ENCODE data around the gene ITPRIPL2.

The ITPRIPL2 gene

DNA sequence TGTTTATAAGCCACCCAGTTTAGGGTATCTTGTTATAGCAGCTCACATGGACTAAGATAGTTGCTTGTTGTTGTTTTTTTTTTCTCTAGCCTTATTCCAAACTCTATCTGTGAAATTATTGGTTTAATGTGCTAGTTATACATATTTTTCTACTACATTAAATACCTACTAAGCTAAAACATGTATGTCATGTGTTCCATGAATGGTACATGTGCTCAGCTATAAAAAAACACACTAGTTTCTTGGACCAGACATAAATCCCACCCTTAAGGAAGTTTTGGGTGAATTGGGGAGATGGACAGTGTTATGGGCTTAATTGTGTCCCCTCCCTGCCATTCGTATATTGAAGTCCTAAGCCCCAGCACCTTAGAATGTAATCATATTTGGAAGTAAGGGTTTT, 19.8 kb downstream of the ITPRIPL2 start:
- TF ChIP-seq SUZ12 (IDR thresholded peaks at IDR 0.05), result no peak
- TF ChIP-seq ELF4 (IDR thresholded peaks at IDR 0.05), result no peak
- no peak for TF ChIP-seq ZNF384 (IDR thresholded peaks at IDR 0.05)
- no peak for TF ChIP-seq ARNT (IDR thresholded peaks at IDR 0.05)
- TF ChIP-seq PKNOX1 (IDR thresholded peaks at IDR 0.05), result no peak
- TF ChIP-seq CTBP1 (IDR thresholded peaks at IDR 0.05; ENCODE audit: borderline replicate concordance), result no peak
- TF ChIP-seq HDGF (IDR thresholded peaks at IDR 0.05; ENCODE audit: borderline replicate concordance), result no peak
- TF ChIP-seq BHLHE40 (IDR thresholded peaks at IDR 0.05; ENCODE audit: borderline replicate concordance), result no peak
- TF ChIP-seq FOXK2 (IDR thresholded peaks at IDR 0.05), result no peak
- TF ChIP-seq FOXA1 (IDR thresholded peaks at IDR 0.05), result no peak
- TF ChIP-seq L3MBTL2 (conservative IDR thresholded peaks at IDR 0.05), result no peak
- no peak for TF ChIP-seq TARDBP (IDR thresholded peaks at IDR 0.05)
- TF ChIP-seq SP1 (IDR thresholded peaks at IDR 0.05), result no peak
- TF ChIP-seq FOXM1 (IDR thresholded peaks at IDR 0.05; ENCODE audit: borderline replicate concordance), result no peak
- no peak for TF ChIP-seq LEF1 (IDR thresholded peaks at IDR 0.05; ENCODE audit: borderline replicate concordance)
- TF ChIP-seq NFRKB (IDR thresholded peaks at IDR 0.05), result no peak
- CTCF ChIA-PET, result no interaction called here
- POLR2A ChIA-PET, result interaction anchor here (1.3 to 1.5 kb wide), 2 partner anchors 17 to 20 kb away, joined by 4 to 7 read pairs; partner anchors contain the start of gene ITPRIPL2

DNA sequence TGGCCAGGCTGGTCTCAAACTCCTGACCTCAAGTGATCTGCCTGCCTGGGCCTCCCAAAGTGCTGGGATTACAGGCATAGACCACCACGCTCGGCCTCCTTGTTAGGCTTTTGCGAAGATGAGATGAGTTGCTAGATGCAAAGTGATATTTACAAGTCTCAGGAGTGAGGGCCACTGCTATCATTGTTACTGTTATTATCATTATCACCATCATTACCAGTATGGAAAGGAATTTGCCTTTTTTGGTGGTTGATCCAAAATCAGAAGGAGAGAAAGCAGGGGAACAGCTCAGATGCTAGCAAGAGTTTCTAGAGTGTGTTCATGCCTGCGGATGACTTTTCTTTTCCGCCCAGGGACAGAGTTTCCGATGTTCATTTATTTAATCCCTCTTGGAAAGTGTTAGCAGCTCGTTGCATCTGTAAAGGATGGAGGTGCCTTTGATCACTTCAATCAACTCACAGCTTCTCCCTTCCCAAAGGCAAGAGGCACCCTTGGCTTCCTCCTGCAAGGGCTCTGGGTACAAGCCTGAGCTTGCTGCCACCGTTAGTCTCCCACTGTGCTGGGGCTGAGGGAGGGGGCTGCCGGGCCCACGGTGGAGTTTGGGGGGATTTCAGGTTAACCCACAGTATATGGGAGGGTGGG, 21.6 kb downstream of the ITPRIPL2 start:
- ChIA-PET CTCF (interaction anchor here (0.9 to 2.3 kb wide), 4 partner anchors 13 to 48 kb away, joined by 3 to 5 read pairs (median 4); no protein-coding TSS in a partner anchor), POLR2A (interaction anchor here (0.7 to 1.8 kb wide), 2 partner anchors 21 to 23 kb away, joined by 3 to 9 read pairs; partner anchors contain the start of gene ITPRIPL2)
- TF ChIP-seq ELF4 (IDR thresholded peaks at IDR 0.05) (no peak), PKNOX1 (IDR thresholded peaks at IDR 0.05) (no peak), SUZ12 (IDR thresholded peaks at IDR 0.05) (no peak), CTBP1 (IDR thresholded peaks at IDR 0.05; ENCODE audit: borderline replicate concordance) (no peak), FOXM1 (IDR thresholded peaks at IDR 0.05; ENCODE audit: borderline replicate concordance) (no peak), LEF1 (IDR thresholded peaks at IDR 0.05; ENCODE audit: borderline replicate concordance) (no peak), BHLHE40 (IDR thresholded peaks at IDR 0.05; ENCODE audit: borderline replicate concordance) (no peak), NFRKB (IDR thresholded peaks at IDR 0.05) (no peak), SP1 (IDR thresholded peaks at IDR 0.05) (no peak)
- DNase-seq (ENCODE audit: extremely low spot score), result no peak

More for the DNA sequence above, 19.8 kb downstream of the ITPRIPL2 start:
- DNase-seq (ENCODE audit: extremely low spot score), result no peak

GRCh38 chr16:19135896-19136438, 22.2 kb downstream of the ITPRIPL2 start:
- CTCF ChIA-PET, result interaction anchor here (0.6 to 2.3 kb wide), 6 partner anchors 13 to 1968 kb away, joined by 3 to 5 read pairs (median 3); no protein-coding TSS in a partner anchor
- POLR2A ChIA-PET, result interaction anchor here (0.7 to 1.8 kb wide), 2 partner anchors 22 to 24 kb away, joined by 3 to 9 read pairs; partner anchors contain the start of gene ITPRIPL2
- TF ChIP-seq FOXA1 (IDR thresholded peaks at IDR 0.05) (no peak), LEF1 (IDR thresholded peaks at IDR 0.05; ENCODE audit: borderline replicate concordance) (no peak), L3MBTL2 (conservative IDR thresholded peaks at IDR 0.05) (no peak), FOXK2 (IDR thresholded peaks at IDR 0.05) (no peak), PKNOX1 (IDR thresholded peaks at IDR 0.05) (no peak), NFRKB (IDR thresholded peaks at IDR 0.05) (no peak), ELF4 (IDR thresholded peaks at IDR 0.05) (no peak), FOXM1 (IDR thresholded peaks at IDR 0.05; ENCODE audit: borderline replicate concordance) (no peak), BHLHE40 (IDR thresholded peaks at IDR 0.05; ENCODE audit: borderline replicate concordance) (no peak), TARDBP (IDR thresholded peaks at IDR 0.05) (no peak), SUZ12 (IDR thresholded peaks at IDR 0.05) (no peak), CTBP1 (IDR thresholded peaks at IDR 0.05; ENCODE audit: borderline replicate concordance) (no peak), SP1 (IDR thresholded peaks at IDR 0.05) (no peak), ARNT (IDR thresholded peaks at IDR 0.05) (no peak), HDGF (IDR thresholded peaks at IDR 0.05; ENCODE audit: borderline replicate concordance) (no peak), ZNF384 (IDR thresholded peaks at IDR 0.05) (no peak)
- no peak for DNase-seq (ENCODE audit: extremely low spot score)

DNA sequence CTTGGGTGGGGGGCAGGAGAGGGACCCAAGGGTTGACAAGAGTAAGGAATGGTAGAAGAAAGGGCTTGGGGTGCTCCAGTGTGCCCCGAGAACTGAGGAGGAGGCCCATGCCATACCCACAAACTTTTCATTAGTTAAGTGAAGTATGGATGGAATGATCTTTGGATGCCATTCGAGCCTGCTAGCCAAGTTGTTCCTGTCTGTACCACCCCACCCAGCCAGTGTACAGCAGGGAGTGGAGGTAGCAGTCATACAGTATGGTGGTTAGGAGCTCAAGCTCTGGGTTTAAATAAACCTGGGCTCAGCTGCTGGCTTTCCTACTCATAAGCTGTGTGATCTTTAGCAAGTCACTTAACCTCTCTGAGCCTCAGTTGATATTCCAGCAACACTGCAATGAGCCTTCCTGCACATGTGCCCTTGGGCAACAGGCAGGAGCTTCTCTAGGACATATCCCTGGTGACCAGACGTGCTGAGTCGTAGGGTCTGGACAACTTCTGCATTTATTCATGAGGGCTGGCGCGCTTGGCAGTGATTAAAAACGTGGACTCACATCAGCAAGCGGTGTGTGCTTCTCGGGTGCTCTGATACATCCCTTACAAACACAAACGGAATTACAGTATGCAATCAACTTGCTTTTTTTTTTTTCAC, 22.9 kb downstream of the ITPRIPL2 start:
- no peak for TF ChIP-seq LEF1 (IDR thresholded peaks at IDR 0.05; ENCODE audit: borderline replicate concordance)
- no peak for TF ChIP-seq ARNT (IDR thresholded peaks at IDR 0.05)
- no peak for TF ChIP-seq L3MBTL2 (conservative IDR thresholded peaks at IDR 0.05)
- no peak for TF ChIP-seq TARDBP (IDR thresholded peaks at IDR 0.05)
- no peak for TF ChIP-seq SUZ12 (IDR thresholded peaks at IDR 0.05)
- TF ChIP-seq PKNOX1 (IDR thresholded peaks at IDR 0.05), result no peak
- no peak for TF ChIP-seq BHLHE40 (IDR thresholded peaks at IDR 0.05; ENCODE audit: borderline replicate concordance)
- TF ChIP-seq ELF4 (IDR thresholded peaks at IDR 0.05), result no peak
- no peak for TF ChIP-seq FOXA1 (IDR thresholded peaks at IDR 0.05)
- no peak for TF ChIP-seq NFRKB (IDR thresholded peaks at IDR 0.05)
- TF ChIP-seq ZNF384 (IDR thresholded peaks at IDR 0.05), result no peak
- TF ChIP-seq FOXK2 (IDR thresholded peaks at IDR 0.05), result no peak
- TF ChIP-seq HDGF (IDR thresholded peaks at IDR 0.05; ENCODE audit: borderline replicate concordance), result no peak
- no peak for TF ChIP-seq CTBP1 (IDR thresholded peaks at IDR 0.05; ENCODE audit: borderline replicate concordance)
- no peak for TF ChIP-seq SP1 (IDR thresholded peaks at IDR 0.05)
- ChIA-PET CTCF (interaction anchor here (0.6 to 2.3 kb wide), 7 partner anchors 14 to 1967 kb away, joined by 3 to 5 read pairs (median 3); no protein-coding TSS in a partner anchor), POLR2A (interaction anchor here (1.8 kb wide), 1 partner anchor 24 kb away, joined by 9 read pairs; no protein-coding TSS in a partner anchor)
- no peak for DNase-seq (ENCODE audit: extremely low spot score)
